Measurements from ENCODE around the gene SP5. TPM values are rescaled to one million over a fixed set of nuclear protein-coding genes. Genes with fewer than 3 reads are reported as not detected.
"Not testable (repeated sequence)": the region's sequence is repeated elsewhere in the genome, so short reads cannot be mapped to it uniquely, and the experiment has no call there.

The SP5 gene
- total RNA-seq, 1 experiment from 2014 or later: 0.98 TPM

GRCh38 chr2:170745305-170745704, 30.2 kb downstream of the SP5 start:
- H4K20me1 ChIP-seq (ENCODE audit: insufficient read depth): no peaks in the 10 kb centered on the region
- H3K9me2 ChIP-seq (ENCODE audit: insufficient read depth): no peaks in the 10 kb centered on the region
- no TSS peak for BruUV-seq (replicated peaks)
- H3K9me3 ChIP-seq (ENCODE audit: control insufficient read depth in 1 of 2, insufficient read depth in 1 of 2, low read depth in 1 of 2, low read length in 2 of 2): no peaks in the 10 kb centered on the region
- no peak overlapping the region for H3K4me2 ChIP-seq (ENCODE audit: low read length)
- intact Hi-C loops (cut with micrococcal nuclease): loop anchor here (10.0 kb wide), 1 partner anchor 61 kb away; no protein-coding TSS in a partner anchor
- ATAC-seq (no peak), DNase-seq (ENCODE audit: low read depth, low spot score) (no peak)
- H2AFZ ChIP-seq (ENCODE audit: low read depth, low read length, poor library complexity, severe bottlenecking): no peak overlapping the region
- CTCF ChIA-PET: no interaction called here
- TF ChIP-seq SIN3A (IDR thresholded peaks at IDR 0.05; ENCODE audit: low read depth): no peak
- TF ChIP-seq ZNF274 (IDR thresholded peaks at IDR 0.05; ENCODE audit: low read depth, low read length): no peak
- TF ChIP-seq EGR1 (IDR thresholded peaks at IDR 0.05; ENCODE audit: low read depth): no peak
- TF ChIP-seq FOSL1 (IDR thresholded peaks at IDR 0.05; ENCODE audit: low read depth): no peak
- TF ChIP-seq CEBPB (IDR thresholded peaks at IDR 0.05; ENCODE audit: low read depth): no peak
- POLR2A ChIA-PET: no interaction called here
- no peaks in the 10 kb centered on the region for H3K79me2 ChIP-seq (ENCODE audit: insufficient read depth, low read length)
- H3K27ac ChIP-seq (ENCODE audit: low read depth, low read length): no peak overlapping the region
- H3K9ac ChIP-seq (ENCODE audit: low read length): no peak overlapping the region
- no peaks in the 10 kb centered on the region for H3K27me3 ChIP-seq (ENCODE audit: insufficient read depth, low read length)
- no peak overlapping the region for H3K4me3 ChIP-seq (replicated peaks in 1 of 2; ENCODE audit: low read depth in 1 of 2, low read length in 2 of 2)
- RAD21 ChIA-PET (ENCODE audit: low non-redundant PET in 1 of 2, low total read pairs in 2 of 2, uncharacterized antibody in 2 of 2, unreplicated experiment in 2 of 2): no interaction called here
- H3K4me1 ChIP-seq (ENCODE audit: control insufficient read depth in 1 of 2, insufficient read depth in 2 of 2, low read length in 2 of 2): no peaks in the 10 kb centered on the region
- no peaks in the 10 kb centered on the region for H3K36me3 ChIP-seq (ENCODE audit: control insufficient read depth in 1 of 2, insufficient read depth in 2 of 2, low read length in 2 of 2)

GRCh38 chr2:170747921-170748320, 32.8 kb downstream of the SP5 start:
- no peaks in the 10 kb centered on the region for H3K9me3 ChIP-seq (ENCODE audit: control insufficient read depth in 1 of 2, insufficient read depth in 1 of 2, low read depth in 1 of 2, low read length in 2 of 2)
- ATAC-seq (no peak), DNase-seq (ENCODE audit: low read depth, low spot score) (no peak)
- ChIA-PET RAD21 (ENCODE audit: low non-redundant PET in 1 of 2, low total read pairs in 2 of 2, uncharacterized antibody in 2 of 2, unreplicated experiment in 2 of 2) (no interaction called here), POLR2A (no interaction called here), CTCF (no interaction called here)
- no peak overlapping the region for H3K9ac ChIP-seq (ENCODE audit: low read length)
- H3K9me2 ChIP-seq (ENCODE audit: insufficient read depth): no peaks in the 10 kb centered on the region
- no peaks in the 10 kb centered on the region for H4K20me1 ChIP-seq (ENCODE audit: insufficient read depth)
- H3K4me3 ChIP-seq (replicated peaks in 1 of 2; ENCODE audit: low read depth in 1 of 2, low read length in 2 of 2): no peak overlapping the region
- H3K4me2 ChIP-seq (ENCODE audit: low read length): no peak overlapping the region
- H3K79me2 ChIP-seq (ENCODE audit: insufficient read depth, low read length): no peaks in the 10 kb centered on the region
- intact Hi-C loops (cut with micrococcal nuclease): loop anchor here (10.0 kb wide), 1 partner anchor 63 kb away; no protein-coding TSS in a partner anchor
- no peaks in the 10 kb centered on the region for H3K4me1 ChIP-seq (ENCODE audit: control insufficient read depth in 1 of 2, insufficient read depth in 2 of 2, low read length in 2 of 2)
- BruUV-seq (replicated peaks): no TSS peak
- TF ChIP-seq JUND (IDR thresholded peaks at IDR 0.05) (no peak), ZNF274 (IDR thresholded peaks at IDR 0.05; ENCODE audit: low read depth, low read length) (no peak)
- no peak overlapping the region for H3K27ac ChIP-seq (ENCODE audit: low read depth, low read length)
- H2AFZ ChIP-seq (ENCODE audit: low read depth, low read length, poor library complexity, severe bottlenecking): no peak overlapping the region
- no peaks in the 10 kb centered on the region for H3K27me3 ChIP-seq (ENCODE audit: insufficient read depth, low read length)
- H3K36me3 ChIP-seq (ENCODE audit: control insufficient read depth in 1 of 2, insufficient read depth in 2 of 2, low read length in 2 of 2): no peaks in the 10 kb centered on the region

- RAD21 ChIA-PET (ENCODE audit: low non-redundant PET in 1 of 2, low total read pairs in 2 of 2, uncharacterized antibody in 2 of 2, unreplicated experiment in 2 of 2); H3K27me3 ChIP-seq (ENCODE audit: insufficient read depth, low read length); H3K9me2 ChIP-seq (ENCODE audit: insufficient read depth); H3K9me3 ChIP-seq (ENCODE audit: control insufficient read depth in 1 of 2, insufficient read depth in 1 of 2, low read depth in 1 of 2, low read length in 2 of 2); DNase-seq (ENCODE audit: low read depth, low spot score); H3K4me2 ChIP-seq (ENCODE audit: low read length); H2AFZ ChIP-seq (ENCODE audit: low read depth, low read length, poor library complexity, severe bottlenecking); H3K27ac ChIP-seq (ENCODE audit: low read depth, low read length); H3K9ac ChIP-seq (ENCODE audit: low read length); H4K20me1 ChIP-seq (ENCODE audit: insufficient read depth); H3K4me3 ChIP-seq (replicated peaks in 1 of 2; ENCODE audit: low read depth in 1 of 2, low read length in 2 of 2); H3K36me3 ChIP-seq (ENCODE audit: control insufficient read depth in 1 of 2, insufficient read depth in 2 of 2, low read length in 2 of 2); H3K79me2 ChIP-seq (ENCODE audit: insufficient read depth, low read length); CTCF ChIA-PET; H3K4me1 ChIP-seq (ENCODE audit: control insufficient read depth in 1 of 2, insufficient read depth in 2 of 2, low read length in 2 of 2); BruUV-seq (replicated peaks); intact Hi-C loops (cut with micrococcal nuclease); ATAC-seq; POLR2A ChIA-PET: not testable (repeated sequence)
These were observed 36.4 kb downstream of the SP5 start for GRCh38 chr2:170751555-170751954.
